MCF 10A (cell line): Measurements from ENCODE around the gene SGK2. TPM values are rescaled to one million over a fixed set of nuclear protein-coding genes. Genes with fewer than 3 reads are reported as not detected.

ENCODE experiments used
- BruUV-seq: library from RNA; stranded (reverse); fragments of 400-500 nt; replicated peaks from 2 replicates; lab custom pipeline; 2021; lab: Mats Ljungman, UMichigan
- CTCF ChIA-PET: fragments of 300-600 bp; sonication (Branson Sonifier 250); formaldehyde crosslinking; extraction: SDS; loops from one replicate; lab custom pipeline; 2021; ENCODE audit warnings: antibody characterized with exemption, inconsistent platforms; lab: Yijun Ruan, JAX
- POLR2A ChIA-PET: fragments of 300-600, 350-650 bp; sonication (Branson Sonifier 250); formaldehyde crosslinking; extraction: SDS; loops from one replicate; lab custom pipeline; 2020; ENCODE audit warnings: antibody characterized with exemption, inconsistent platforms; lab: Yijun Ruan, JAX
- DNase-seq: peaks from one replicate; pipeline ENCODE4 v3.0.0-alpha.2; 2018; ENCODE audit not compliant: unreplicated experiment
- H3K27ac Mint-ChIP-seq: one replicate; pipeline ENCODE4 v1.8.0; 2022; ENCODE audit warnings: mild to moderate bottlenecking, low read depth, mixed read lengths; ENCODE audit not compliant: unreplicated experiment
- H3K27me3 Mint-ChIP-seq: one replicate; pipeline ENCODE4 v1.8.0; 2022; ENCODE audit warnings: mixed read lengths; ENCODE audit not compliant: insufficient read depth, unreplicated experiment
- H3K36me3 Mint-ChIP-seq: one replicate; pipeline ENCODE4 v1.8.0; 2022; ENCODE audit warnings: mild to moderate bottlenecking, moderate library complexity, mixed read lengths; ENCODE audit not compliant: insufficient read depth, unreplicated experiment
- H3K4me1 Mint-ChIP-seq: one replicate; pipeline ENCODE4 v1.8.0; 2022; ENCODE audit warnings: mixed read lengths; ENCODE audit not compliant: insufficient read depth, unreplicated experiment
- H3K4me3 Mint-ChIP-seq: one replicate; pipeline ENCODE4 v1.8.0; 2022; ENCODE audit warnings: mild to moderate bottlenecking, moderate library complexity, mixed read lengths; ENCODE audit not compliant: unreplicated experiment
- H3K9me3 Mint-ChIP-seq: one replicate; pipeline ENCODE4 v1.8.0; 2022; ENCODE audit warnings: mixed read lengths; ENCODE audit not compliant: unreplicated experiment
- CTCF ChIP-seq: fragments of 200-600 bp; IDR thresholded peaks from one replicate; pipeline ENCODE4 v1.8.0; 2022; ENCODE audit warnings: antibody characterized with exemption, mild to moderate bottlenecking; ENCODE audit not compliant: unreplicated experiment
- intact Hi-C: fragments of 100-400 bp; cut with micrococcal nuclease; formaldehyde crosslinking; loops from 2 replicates; pipeline ENCODE4 v1.14.1; 2022
- total RNA-seq: library from RNA; stranded (reverse); gene quantifications from 2 replicates; pipeline ENCODE4 v1.2.3, GENCODE V29; 2022

The SGK2 gene
- total RNA-seq, 1 experiment from 2014 or later, result 0.33 TPM

- Mint-ChIP-seq H3K4me1 (peaks cover 10% of the 10 kb centered on the region), H3K4me3 (no peak overlapping the region), H3K9me3 (no peaks in the 10 kb centered on the region), H3K27me3 (no peaks in the 10 kb centered on the region), H3K36me3 (no peaks in the 10 kb centered on the region), H3K27ac (peak overlapping the region; percentile 40)
- no TSS peak for BruUV-seq
- POLR2A ChIA-PET, result interaction anchor here (0.8 to 1.1 kb wide), 2 partner anchors 13 to 562 kb away, joined by 3 to 4 read pairs; no protein-coding TSS in a partner anchor
- intact Hi-C loops, result no loop called here
- CTCF ChIA-PET, result interaction anchor here (0.5 to 5.5 kb wide), 8 partner anchors 11 to 1965 kb away, joined by 3 to 52 read pairs (median 4); partner anchors contain the start of gene CHD6
- TF ChIP-seq CTCF, result no peak
- no peak for DNase-seq
Measured at GRCh38 chr20:43583133-43583864, 24.5 kb downstream of the SGK2 start.

GRCh38 chr20:43583982-43584432, 25.2 kb downstream of the SGK2 start:
- peak overlapping the region; percentile 40 for H3K27ac Mint-ChIP-seq
- CTCF ChIA-PET, result interaction anchor here (0.6 to 5.5 kb wide), 8 partner anchors 12 to 1966 kb away, joined by 3 to 52 read pairs (median 4); partner anchors contain the start of gene CHD6
- DNase-seq, result peak; percentile 96

GRCh38 chr20:43584448-43585136, 25.8 kb downstream of the SGK2 start:
- Mint-ChIP-seq H3K9me3 (no peaks in the 10 kb centered on the region), H3K27ac (peak overlapping the region; percentile 40), H3K36me3 (no peaks in the 10 kb centered on the region), H3K4me3 (no peak overlapping the region), H3K27me3 (no peaks in the 10 kb centered on the region), H3K4me1 (peaks cover 10% of the 10 kb centered on the region)
- intact Hi-C loops, result no loop called here
- no peak for TF ChIP-seq CTCF
- peak; percentile 9 for DNase-seq
- no TSS peak for BruUV-seq
- POLR2A ChIA-PET, result interaction anchor here (0.6 kb wide), 1 partner anchor 32 kb away, joined by 3 read pairs; no protein-coding TSS in a partner anchor
- CTCF ChIA-PET, result interaction anchor here (0.5 to 5.5 kb wide), 6 partner anchors 15 to 316 kb away, joined by 3 to 52 read pairs (median 3); no protein-coding TSS in a partner anchor

More at GRCh38 chr20:43583982-43584432, 25.2 kb downstream of the SGK2 start:
- TF ChIP-seq CTCF, result no peak
- no peak overlapping the region for H3K4me3 Mint-ChIP-seq
- intact Hi-C loops, result no loop called here
- H3K36me3 Mint-ChIP-seq, result no peaks in the 10 kb centered on the region
- H3K27me3 Mint-ChIP-seq, result no peaks in the 10 kb centered on the region
- POLR2A ChIA-PET, result interaction anchor here (0.6 to 1.1 kb wide), 2 partner anchors 14 to 33 kb away, joined by 3 to 4 read pairs; no protein-coding TSS in a partner anchor
- H3K4me1 Mint-ChIP-seq, result peaks cover 10% of the 10 kb centered on the region
- no peaks in the 10 kb centered on the region for H3K9me3 Mint-ChIP-seq
- no TSS peak for BruUV-seq
